K562 (cell line): Measurements from ENCODE around the gene TWSG1. TPM values are rescaled to one million over a fixed set of nuclear protein-coding genes. Genes with fewer than 3 reads are reported as not detected.
A peak's percentile ranks its signal among the peaks of the same experiment; 100 is the strongest.

Experiments
- ATAC-seq: fragments of 200-7000 bp; cut with Tn5 transposase; 3 replicates; pipeline ENCODE4 v1.9.1; 2020; ENCODE audit warnings: moderate library complexity
- BruUV-seq: library from RNA; stranded (reverse); fragments of 400-500 nt; replicated peaks from 2 replicates; lab custom pipeline; 2021; lab: Mats Ljungman, UMichigan
- CTCF ChIA-PET: fragments of 300-600 bp; formaldehyde crosslinking; extraction: SDS; loops from one replicate; lab custom pipeline; 2021; ENCODE audit warnings: low intra/inter-chr PET ratio; lab: Yijun Ruan, JAX
- POLR2A ChIA-PET: fragments of 300-600, 350-650 bp; sonication (Branson Sonifier 250); formaldehyde crosslinking; extraction: SDS; loops from one replicate; lab custom pipeline; 2021; ENCODE audit warnings: antibody characterized with exemption, inconsistent platforms; lab: Yijun Ruan, JAX
- DNase-seq, 4 experiments: peaks; one replicate each; pipeline versions ENCODE4 v3.0.0 to v3.0.0-alpha.2; 2011 to 2018; ENCODE audit warnings: low spot score in 3 of 4, mixed read lengths in 3 of 4; ENCODE audit errors: extremely low read depth in 1 of 4
- FAIRE-seq: peaks from 2 replicates; lab custom pipeline; 2011; peaks lifted over from hg19 to GRCh38; lab: Jason Lieb, UNC
- H2AFZ ChIP-seq: 2 replicates; pipeline ENCODE4 v1.6.0; 2011; ENCODE audit warnings: low read depth, low read length, control low read depth, inconsistent platforms
- H3K27ac ChIP-seq: fragments of 200-600 bp; 3 replicates; pipeline ENCODE4 v1.8.0; 2011; ENCODE audit warnings: low read depth, mild to moderate bottlenecking, control low read depth, inconsistent platforms, low read length, moderate library complexity, mixed read lengths; ENCODE audit errors: extremely low read depth
- H3K27me3 ChIP-seq, 2 experiments: fragments of 300-600 bp in 1 of 2; 2 replicates in 1 of 2; 3 replicates in 1 of 2; pipeline versions ENCODE4 v1.6.0 to v1.8.0; 2011; ENCODE audit warnings: inconsistent platforms in 2 of 2, low read length in 2 of 2, mild to moderate bottlenecking in 1 of 2, mixed read lengths in 1 of 2, moderate library complexity in 1 of 2; ENCODE audit not compliant: control insufficient read depth in 2 of 2, insufficient read depth in 2 of 2
- H3K36me3 ChIP-seq: fragments of 300-600 bp; 3 replicates; pipeline ENCODE4 v1.8.0; 2011; ENCODE audit warnings: mild to moderate bottlenecking, low read length, inconsistent platforms; ENCODE audit not compliant: control insufficient read depth, insufficient read depth
- H3K4me1 ChIP-seq, 2 experiments: fragments of 200-600 bp in 1 of 2; replicated peaks in 1 of 2; 2 replicates in 1 of 2; 3 replicates in 1 of 2; pipeline versions ENCODE4 v1.5.1 to v1.8.0; 2011; ENCODE audit warnings: inconsistent platforms in 2 of 2, low read length in 2 of 2, mild to moderate bottlenecking in 1 of 2, mixed read lengths in 1 of 2, moderate library complexity in 1 of 2; ENCODE audit not compliant: control insufficient read depth in 2 of 2, insufficient read depth in 2 of 2
- H3K4me2 ChIP-seq: 2 replicates; pipeline ENCODE4 v1.6.1; 2011; ENCODE audit warnings: low read length, control low read depth, inconsistent platforms, mixed read lengths; ENCODE audit not compliant: insufficient read depth
- H3K4me3 ChIP-seq: fragments of 200-600 bp; sonication (generic), shearing (Covaris generic); 2 replicates; pipeline ENCODE4 v1.5.1; 2016; ENCODE audit warnings: control low read depth, inconsistent platforms
- H3K79me2 ChIP-seq: fragments of 200-600 bp; 3 replicates; pipeline ENCODE4 v1.8.0; 2011; ENCODE audit warnings: low read length, inconsistent platforms; ENCODE audit not compliant: control insufficient read depth, insufficient read depth
- H3K9ac ChIP-seq, 2 experiments: 2 replicates each; pipeline versions ENCODE4 v1.6.0 to v1.6.1; 2011; ENCODE audit warnings: low read depth in 2 of 2, low read length in 2 of 2, control low read depth in 1 of 2, inconsistent platforms in 1 of 2, mild to moderate bottlenecking in 1 of 2, mixed read lengths in 1 of 2; ENCODE audit not compliant: insufficient read depth in 1 of 2
- H3K9me1 ChIP-seq: one replicate; pipeline ENCODE4 v1.6.0; 2011; ENCODE audit warnings: inconsistent platforms, mild to moderate bottlenecking, low read length, moderate library complexity; ENCODE audit not compliant: control insufficient read depth, insufficient read depth
- H3K9me3 ChIP-seq: replicated peaks from 2 replicates; pipeline ENCODE4 v1.5.1; 2011; ENCODE audit warnings: low read depth, low read length, inconsistent platforms; ENCODE audit not compliant: control insufficient read depth, insufficient read depth
- H4K20me1 ChIP-seq: replicated peaks from 2 replicates; pipeline ENCODE4 v1.6.1; 2011; ENCODE audit warnings: low read length, inconsistent platforms, mixed read lengths; ENCODE audit not compliant: control insufficient read depth, insufficient read depth
- MTA3 ChIP-seq: fragments of 450-650 bp; formaldehyde crosslinking; IDR thresholded peaks from 2 replicates; pipeline ENCODE4 v1.6.1; 2017; ENCODE audit warnings: mild to moderate bottlenecking, borderline replicate concordance
- PTBP1 ChIP-seq: fragments of 200-400 bp; formaldehyde crosslinking; IDR thresholded peaks from 2 replicates; pipeline ENCODE4 v1.6.1; 2017; ENCODE audit warnings: low read depth, low read length
- SPI1 ChIP-seq: IDR thresholded peaks from 2 replicates; pipeline ENCODE4 v1.6.1; 2011; ENCODE audit warnings: low read depth, low read length, control low read depth, borderline replicate concordance
- TAL1 ChIP-seq: fragments of 450-650 bp; IDR thresholded peaks from 2 replicates; pipeline ENCODE4 v1.6.1; 2016; ENCODE audit warnings: mild to moderate bottlenecking
- WGBS: fragments of 100-300 bp; shearing (Covaris generic); methylation state at CpG from one replicate; pipeline ENCODE4 v1.1.6; 2016; ENCODE audit warnings: low coverage, mixed read lengths; ENCODE audit not compliant: insufficient coverage; ENCODE audit errors: missing lambda C conversion rate; 5-methylcytosine and 5-hydroxymethylcytosine counted together
- in situ Hi-C: fragments of 300-500 bp; cut with MboI; formaldehyde crosslinking; loops from 4 replicates; pipeline ENCODE4 v1.15.0; 2018; ENCODE audit warnings: inconsistent platforms, mixed read lengths
- intact Hi-C: fragments of 100-400 bp; cut with micrococcal nuclease; formaldehyde crosslinking; loops from 2 replicates; pipeline ENCODE4 v1.14.2; 2022
- polyA plus RNA-seq, 8 experiments: library from polyadenylated mRNA; depleted of rRNA in 4 of 8; stranded (reverse) in 5 of 8; unstranded in 3 of 8; fragments of >200 nt; fragmentation: Nextera tagmentation in 2 of 8; fragmentation: Illumina TruSeq in 1 of 8; extraction: Ambion mirVana in 2 of 8; extraction: Trizol in 1 of 8; gene quantifications; 2 replicates each; pipeline versions ENCODE4 v1.2.1 to v1.2.3, GENCODE V29; 2011 to 2014; ENCODE audit warnings: inconsistent platforms in 1 of 8, missing spikeins in 1 of 8
- total RNA-seq, 7 experiments: library from RNA; depleted of rRNA in 6 of 7; stranded (reverse); fragments of >200 nt in 6 of 7; fragmentation: Illumina TruSeq in 2 of 7; extraction: Trizol in 2 of 7; gene quantifications; 2 replicates each; pipeline versions ENCODE4 v1.2.1 to v1.2.3, GENCODE V29; 2011 to 2021; ENCODE audit warnings: low replicate concordance in 1 of 7
- TF ChIP-seq, protein P1 (sequence below), 2 experiments: fragments of 200-800 bp in 1 of 2; sonication (Bioruptor generic) in 1 of 2; sonication (generic) in 1 of 2; formaldehyde crosslinking in 1 of 2; IDR thresholded peaks in 1 of 2; conservative IDR thresholded peaks in 1 of 2; 2 replicates each; pipeline versions ENCODE4 v1.5.0 to v1.6.1; 2016 to 2020; ENCODE audit warnings: missing compliant biosample characterization in 1 of 2, missing genetic modification characterization in 1 of 2, missing genetic modification reagents in 1 of 2
- TF ChIP-seq, protein P2 (sequence below): sonication (generic); IDR thresholded peaks from 2 replicates; pipeline ENCODE4 v1.6.1; 2016
- TF ChIP-seq, protein P3 (sequence below): fragments of 450-650 bp; IDR thresholded peaks from 2 replicates; pipeline ENCODE4 v1.6.1; 2016; ENCODE audit warnings: mild to moderate bottlenecking

TWSG1 gene
- total and polyA plus RNA-seq, 9 of the 15 experiments (the other 6 are each of a cell fraction or from before 2014, with no cell fraction given), result 10.4 to 37.2 (median 25.1) TPM

DNA sequence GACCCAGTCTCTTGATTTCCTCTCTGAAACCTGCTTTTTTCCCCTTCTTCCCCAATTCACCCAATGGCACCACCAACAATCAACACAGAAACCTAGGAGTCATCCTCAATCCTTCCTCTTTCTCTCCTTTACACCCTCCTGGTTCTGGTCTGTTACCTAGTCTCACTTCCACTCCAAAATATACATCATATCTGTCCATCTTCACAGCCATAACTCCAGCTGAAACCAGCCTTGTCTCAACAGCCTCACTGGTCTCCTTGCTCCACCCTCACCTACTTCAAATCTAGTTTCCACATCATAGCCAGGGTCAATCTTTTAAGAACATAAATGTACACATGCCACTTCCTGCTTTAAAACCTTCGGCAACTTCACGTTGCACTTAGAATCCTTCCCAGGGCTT lies 11.8 kb upstream of the TWSG1 start (continued):
- TF ChIP-seq, protein P1, sequence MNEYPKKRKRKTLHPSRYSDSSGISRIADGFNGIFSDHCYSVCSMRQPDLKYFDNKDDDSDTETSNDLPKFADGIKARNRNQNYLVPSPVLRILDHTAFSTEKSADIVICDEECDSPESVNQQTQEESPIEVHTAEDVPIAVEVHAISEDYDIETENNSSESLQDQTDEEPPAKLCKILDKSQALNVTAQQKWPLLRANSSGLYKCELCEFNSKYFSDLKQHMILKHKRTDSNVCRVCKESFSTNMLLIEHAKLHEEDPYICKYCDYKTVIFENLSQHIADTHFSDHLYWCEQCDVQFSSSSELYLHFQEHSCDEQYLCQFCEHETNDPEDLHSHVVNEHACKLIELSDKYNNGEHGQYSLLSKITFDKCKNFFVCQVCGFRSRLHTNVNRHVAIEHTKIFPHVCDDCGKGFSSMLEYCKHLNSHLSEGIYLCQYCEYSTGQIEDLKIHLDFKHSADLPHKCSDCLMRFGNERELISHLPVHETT (CRISPR knock-in tag; conservative IDR thresholded peaks at IDR 0.05 in 1 of 2, IDR thresholded peaks at IDR 0.05 in 1 of 2), result 0 out of 4 replicates have a peak, but pooled peaks of 1 of the 2 experiments have one; percentile 34
- TF ChIP-seq PTBP1 (no peak), TAL1 (0 out of 2 replicates have a peak, but pooled peaks have one; percentile 4), MTA3 (0 out of 2 replicates have a peak, but pooled peaks have one; percentile 45)
- TF ChIP-seq, protein P2, sequence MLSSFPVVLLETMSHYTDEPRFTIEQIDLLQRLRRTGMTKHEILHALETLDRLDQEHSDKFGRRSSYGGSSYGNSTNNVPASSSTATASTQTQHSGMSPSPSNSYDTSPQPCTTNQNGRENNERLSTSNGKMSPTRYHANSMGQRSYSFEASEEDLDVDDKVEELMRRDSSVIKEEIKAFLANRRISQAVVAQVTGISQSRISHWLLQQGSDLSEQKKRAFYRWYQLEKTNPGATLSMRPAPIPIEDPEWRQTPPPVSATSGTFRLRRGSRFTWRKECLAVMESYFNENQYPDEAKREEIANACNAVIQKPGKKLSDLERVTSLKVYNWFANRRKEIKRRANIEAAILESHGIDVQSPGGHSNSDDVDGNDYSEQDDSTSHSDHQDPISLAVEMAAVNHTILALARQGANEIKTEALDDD, result peak; percentile 52; the same call in 1 of the 2 replicates

DNA sequence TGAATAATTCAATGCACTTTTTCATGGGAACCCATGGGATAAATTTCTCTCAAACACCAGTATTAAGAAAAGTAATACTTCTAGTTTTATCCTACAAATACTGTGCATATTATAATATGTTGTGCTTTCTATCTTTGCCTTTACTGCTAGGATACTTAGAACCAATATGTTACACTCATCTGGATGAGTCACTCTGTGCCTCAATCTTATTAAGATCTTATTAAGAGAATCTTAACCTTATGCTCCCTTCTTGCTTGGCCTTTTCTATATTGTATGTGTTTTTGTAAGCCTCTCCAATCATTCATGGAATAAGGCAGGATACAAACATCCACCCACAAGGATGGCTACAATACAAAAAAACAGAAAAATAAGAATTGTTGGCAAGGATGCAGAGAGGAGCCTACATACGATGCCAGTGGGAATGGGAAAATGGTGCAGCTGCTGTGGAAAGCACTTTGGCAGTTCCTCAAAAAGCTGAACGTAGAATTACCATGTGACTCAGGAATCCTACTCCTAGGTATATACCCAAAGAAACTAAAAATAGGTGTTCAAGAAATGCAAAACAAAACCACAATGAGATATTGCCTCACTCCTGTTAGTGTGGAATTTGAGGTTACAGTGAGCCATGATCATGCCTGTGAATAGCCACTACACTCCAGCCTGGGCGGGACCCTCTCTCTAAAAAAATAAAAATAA lies 10.7 kb upstream of the TWSG1 start:
- Histone ChIP-seq H3K27ac (no peak overlapping the region), H3K9ac (no peak overlapping the region), H4K20me1 (no peaks in the 10 kb centered on the region), H2AFZ (no peak overlapping the region), H3K4me1 (peaks cover 0 to 16% of the 10 kb centered on the region in 2 experiments; a peak in 4 of 5 replicates), H3K36me3 (no peaks in the 10 kb centered on the region), H3K4me3 (no peak overlapping the region), H3K9me3 (no peaks in the 10 kb centered on the region), H3K9me1 (no peaks in the 10 kb centered on the region), H3K27me3 (no peaks in the 10 kb centered on the region), H3K4me2 (no peak overlapping the region), H3K79me2 (no peaks in the 10 kb centered on the region)
- no TSS peak for BruUV-seq
- FAIRE-seq (no peak), ATAC-seq (no peak), DNase-seq (no peak)
- 30% methylated on average over 3 of the region's 3 CpGs for WGBS
- in situ Hi-C loops, result no loop called here
- intact Hi-C loops, result no loop called here
- ChIA-PET CTCF (no interaction called here), POLR2A (interaction anchor here (1.3 kb wide), 1 partner anchor 8 kb away, joined by 5 read pairs; no protein-coding TSS in a partner anchor)
- TF ChIP-seq, protein P3, sequence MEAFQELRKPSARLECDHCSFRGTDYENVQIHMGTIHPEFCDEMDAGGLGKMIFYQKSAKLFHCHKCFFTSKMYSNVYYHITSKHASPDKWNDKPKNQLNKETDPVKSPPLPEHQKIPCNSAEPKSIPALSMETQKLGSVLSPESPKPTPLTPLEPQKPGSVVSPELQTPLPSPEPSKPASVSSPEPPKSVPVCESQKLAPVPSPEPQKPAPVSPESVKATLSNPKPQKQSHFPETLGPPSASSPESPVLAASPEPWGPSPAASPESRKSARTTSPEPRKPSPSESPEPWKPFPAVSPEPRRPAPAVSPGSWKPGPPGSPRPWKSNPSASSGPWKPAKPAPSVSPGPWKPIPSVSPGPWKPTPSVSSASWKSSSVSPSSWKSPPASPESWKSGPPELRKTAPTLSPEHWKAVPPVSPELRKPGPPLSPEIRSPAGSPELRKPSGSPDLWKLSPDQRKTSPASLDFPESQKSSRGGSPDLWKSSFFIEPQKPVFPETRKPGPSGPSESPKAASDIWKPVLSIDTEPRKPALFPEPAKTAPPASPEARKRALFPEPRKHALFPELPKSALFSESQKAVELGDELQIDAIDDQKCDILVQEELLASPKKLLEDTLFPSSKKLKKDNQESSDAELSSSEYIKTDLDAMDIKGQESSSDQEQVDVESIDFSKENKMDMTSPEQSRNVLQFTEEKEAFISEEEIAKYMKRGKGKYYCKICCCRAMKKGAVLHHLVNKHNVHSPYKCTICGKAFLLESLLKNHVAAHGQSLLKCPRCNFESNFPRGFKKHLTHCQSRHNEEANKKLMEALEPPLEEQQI, result no peak
- TF ChIP-seq SPI1, result peak; percentile 37; the same call in 1 of the 2 replicates
